ENCODE results near the gene CLDN24. TPM values are rescaled to one million over a fixed set of nuclear protein-coding genes. Genes with fewer than 3 reads are reported as not detected.

CLDN24 gene
- total RNA-seq, 3 donors from 2014 or later = not detected

GRCh38 chr4:183362036-183362435, 39.8 kb upstream of the CLDN24 start:
- no peaks in the 10 kb centered on the region for H3K36me3 ChIP-seq
- intact Hi-C loops (cut with DNase I; ENCODE audit: low total_unique reads) = no loop called here
- no peak for TF ChIP-seq CTCF (IDR thresholded peaks at IDR 0.05)
- no peak for TF ChIP-seq POLR2A (IDR thresholded peaks at IDR 0.05)
- TF ChIP-seq POLR2AphosphoS5 (IDR thresholded peaks at IDR 0.05) = no peak
- no peak overlapping the region for H3K4me3 ChIP-seq
- no peaks in the 10 kb centered on the region for H3K9me3 ChIP-seq
- H3K4me1 ChIP-seq = no peaks in the 10 kb centered on the region
- H3K27ac ChIP-seq = no peak overlapping the region
- no peak for DNase-seq (ENCODE audit: low spot score in 2 of 2)
- no peaks in the 10 kb centered on the region for H3K27me3 ChIP-seq

- TF ChIP-seq POLR2AphosphoS5 (IDR thresholded peaks at IDR 0.05) (no peak), POLR2A (IDR thresholded peaks at IDR 0.05) (no peak)
- Histone ChIP-seq H3K27ac (no peak overlapping the region), H3K4me1 (no peaks in the 10 kb centered on the region), H3K4me3 (no peak overlapping the region), H3K9me3 (no peaks in the 10 kb centered on the region), H3K27me3 (no peaks in the 10 kb centered on the region), H3K36me3 (no peaks in the 10 kb centered on the region)
- intact Hi-C loops (cut with DNase I; ENCODE audit: low total_unique reads) = no loop called here
- no peak for DNase-seq (ENCODE audit: low spot score in 2 of 2)
These were observed 38.1 kb upstream of the CLDN24 start for GRCh38 chr4:183360161-183360919.

- no peak for TF ChIP-seq POLR2A (IDR thresholded peaks at IDR 0.05)
- no peak for TF ChIP-seq CTCF (IDR thresholded peaks at IDR 0.05)
- Histone ChIP-seq H3K36me3 (no peaks in the 10 kb centered on the region), H3K4me3 (no peak overlapping the region), H3K9me3 (no peaks in the 10 kb centered on the region), H3K4me1 (no peaks in the 10 kb centered on the region), H3K27ac (no peak overlapping the region), H3K27me3 (no peaks in the 10 kb centered on the region)
- intact Hi-C loops (cut with DNase I; ENCODE audit: low total_unique reads) = no loop called here
- no peak for DNase-seq (ENCODE audit: low spot score in 2 of 2)
These were observed 36.1 kb upstream of the CLDN24 start for GRCh38 chr4:183358215-183358755.

- Histone ChIP-seq H3K4me3 (no peak overlapping the region), H3K4me1 (no peaks in the 10 kb centered on the region), H3K27ac (no peak overlapping the region), H3K9me3 (no peaks in the 10 kb centered on the region), H3K27me3 (no peaks in the 10 kb centered on the region), H3K36me3 (no peaks in the 10 kb centered on the region)
- intact Hi-C loops (cut with DNase I; ENCODE audit: low total_unique reads) = no loop called here
- DNase-seq (ENCODE audit: low spot score in 2 of 2) = no peak
- TF ChIP-seq CTCF (IDR thresholded peaks at IDR 0.05) (no peak), POLR2AphosphoS5 (IDR thresholded peaks at IDR 0.05) (no peak), POLR2A (IDR thresholded peaks at IDR 0.05) (no peak)
These were observed 34.9 kb upstream of the CLDN24 start for GRCh38 chr4:183356931-183357675.

GRCh38 chr4:183356173-183356830, 34.1 kb upstream of the CLDN24 start:
- no peak for DNase-seq (ENCODE audit: low spot score in 2 of 2)
- Histone ChIP-seq H3K27me3 (no peaks in the 10 kb centered on the region), H3K4me3 (no peak overlapping the region), H3K36me3 (no peaks in the 10 kb centered on the region), H3K9me3 (no peaks in the 10 kb centered on the region), H3K27ac (no peak overlapping the region), H3K4me1 (no peaks in the 10 kb centered on the region)
- intact Hi-C loops (cut with DNase I; ENCODE audit: low total_unique reads) = no loop called here
- TF ChIP-seq POLR2A (IDR thresholded peaks at IDR 0.05) (no peak), POLR2AphosphoS5 (IDR thresholded peaks at IDR 0.05) (no peak), CTCF (IDR thresholded peaks at IDR 0.05) (no peak)
